Fibroblast of peridontal ligament (primary cell): ENCODE data around the gene BCL2L12.

Experiments used
- DNase-seq: peaks from one replicate; pipeline ENCODE4 v3.0.0-alpha.2; 2010; ENCODE audit errors: extremely low read depth

Gene BCL2L12

GRCh38 chr19:49662011-49662410, 3.7 kb upstream of the BCL2L12 start:
- DNase-seq, result no peak

- no peak for DNase-seq
Measured at GRCh38 chr19:49663224-49663623, 2.5 kb upstream of the BCL2L12 start.

GRCh38 chr19:49664171-49665035, 1.3 kb upstream of the BCL2L12 start:
- DNase-seq, result peak; percentile 68

GRCh38 chr19:49665036-49665350, 740 bp upstream of the BCL2L12 start:
- no peak for DNase-seq

GRCh38 chr19:49666120-49666444, 349 bp downstream of the BCL2L12 start:
- no peak for DNase-seq

GRCh38 chr19:49667473-49667872, 1.7 kb downstream of the BCL2L12 start:
- DNase-seq, result no peak

- DNase-seq, result no peak
Measured at GRCh38 chr19:49669516-49669915, 3.8 kb downstream of the BCL2L12 start.

- peak; percentile 59 for DNase-seq
Measured at GRCh38 chr19:49672131-49672919, 6.6 kb downstream of the BCL2L12 start.

- peak; percentile 96 for DNase-seq
Measured at GRCh38 chr19:49676136-49676783, 10.5 kb downstream of the BCL2L12 start.

GRCh38 chr19:49676784-49677230, 11.1 kb downstream of the BCL2L12 start:
- DNase-seq, result peak; percentile 100

GRCh38 chr19:49677231-49677900, 11.6 kb downstream of the BCL2L12 start, which contains the start of gene PRMT1:
PRMT1 (plus strand) TSS chr19:49677271; CDS start chr19:49677281, 10 bp downstream.
- no peak for DNase-seq

- peak; percentile 54 for DNase-seq
Measured at GRCh38 chr19:49677901-49678674, 12.4 kb downstream of the BCL2L12 start.

- no peak for DNase-seq
Measured at GRCh38 chr19:49678985-49679770, 13.4 kb downstream of the BCL2L12 start.

GRCh38 chr19:49679771-49680413, 14.2 kb downstream of the BCL2L12 start:
- DNase-seq, result no peak

GRCh38 chr19:49680421-49681351, 15.0 kb downstream of the BCL2L12 start:
- peak; percentile 78 for DNase-seq

- DNase-seq, result no peak
Measured at GRCh38 chr19:49681830-49682229, 16.1 kb downstream of the BCL2L12 start.

- peak; percentile 25 for DNase-seq
Measured at GRCh38 chr19:49682274-49682673, 16.5 kb downstream of the BCL2L12 start.

- no peak for DNase-seq
Measured at GRCh38 chr19:49683814-49684250, 18.1 kb downstream of the BCL2L12 start.
